CD14-positive monocyte (primary cell): ENCODE data around the gene DHRS1. TPM values are rescaled to one million over a fixed set of nuclear protein-coding genes. Genes with fewer than 3 reads are reported as not detected.
A peak's percentile ranks its signal among the peaks of the same experiment; 100 is the strongest.

Source experiments
- DNase-seq, 3 donors: peaks; one replicate each; pipeline ENCODE4 v3.0.0-alpha.2; 2011 to 2022
- H2AFZ ChIP-seq: 2 replicates; pipeline ENCODE4 v1.6.0; 2012; ENCODE audit warnings: mild to moderate bottlenecking, low read depth, low read length, inconsistent platforms; ENCODE audit not compliant: insufficient read depth, poor library complexity, severe bottlenecking
- H3K27ac ChIP-seq, 2 donors: 1 replicate in 1 of 2; 2 replicates in 1 of 2; pipeline ENCODE4 v1.5.1; 2012 to 2013; ENCODE audit warnings: low read length in 2 of 2, control low read depth in 1 of 2, inconsistent platforms in 1 of 2, low read depth in 1 of 2, mild to moderate bottlenecking in 1 of 2
- H3K27me3 ChIP-seq, 2 donors: one replicate each; pipeline versions ENCODE4 v1.6.0 to v1.6.1; 2011 to 2013; ENCODE audit warnings: low read length in 2 of 2; ENCODE audit not compliant: control insufficient read depth in 2 of 2, insufficient read depth in 2 of 2
- H3K36me3 ChIP-seq, 2 donors: replicated peaks in 1 of 2; 1 replicate in 1 of 2; 2 replicates in 1 of 2; pipeline versions ENCODE4 v1.5.1 to v1.6.1; 2012 to 2013; ENCODE audit warnings: low read length in 2 of 2, control low read depth in 1 of 2, inconsistent platforms in 1 of 2, mild to moderate bottlenecking in 1 of 2; ENCODE audit not compliant: insufficient read depth in 2 of 2, control insufficient read depth in 1 of 2
- H3K4me1 ChIP-seq, 2 donors: 1 replicate in 1 of 2; 2 replicates in 1 of 2; pipeline versions ENCODE4 v1.5.1 to v1.6.1; 2012 to 2013; ENCODE audit warnings: low read length in 2 of 2, control low read depth in 1 of 2, inconsistent platforms in 1 of 2, mild to moderate bottlenecking in 1 of 2, moderate library complexity in 1 of 2; ENCODE audit not compliant: insufficient read depth in 2 of 2, control insufficient read depth in 1 of 2
- H3K4me2 ChIP-seq: replicated peaks from 2 replicates; pipeline ENCODE3; 2012; ENCODE audit warnings: low read length, moderate library complexity, mild to moderate bottlenecking; ENCODE audit not compliant: poor library complexity, severe bottlenecking; ENCODE audit errors: extremely low read depth
- H3K4me3 ChIP-seq, 3 experiments: fragments of 200-600 bp in 1 of 3; sonication (generic) in 1 of 3; replicated peaks in 1 of 3; 1 replicate in 2 of 3; 2 replicates in 1 of 3; pipeline ENCODE4 v1.5.1; 2011 to 2013; ENCODE audit warnings: low read length in 3 of 3, mild to moderate bottlenecking in 3 of 3, control low read depth in 2 of 3, low read depth in 2 of 3, inconsistent platforms in 1 of 3, moderate library complexity in 1 of 3
- H3K79me2 ChIP-seq: 2 replicates; pipeline ENCODE4 v1.6.0; 2012; ENCODE audit warnings: mild to moderate bottlenecking, control low read depth, inconsistent platforms, low read length, moderate library complexity; ENCODE audit not compliant: insufficient read depth
- H3K9ac ChIP-seq: 2 replicates; pipeline ENCODE4 v1.6.0; 2017; ENCODE audit warnings: low read length, mild to moderate bottlenecking; ENCODE audit not compliant: insufficient read depth, poor library complexity, severe bottlenecking
- H3K9me3 ChIP-seq, 2 donors: replicated peaks in 1 of 2; 1 replicate in 1 of 2; 2 replicates in 1 of 2; pipeline versions ENCODE4 v1.5.1 to v1.6.1; 2012 to 2013; ENCODE audit warnings: low read length in 2 of 2, control low read depth in 1 of 2; ENCODE audit not compliant: control insufficient read depth in 1 of 2, insufficient read depth in 1 of 2
- H4K20me1 ChIP-seq: 2 replicates; pipeline ENCODE4 v1.6.0; 2012; ENCODE audit warnings: mild to moderate bottlenecking, low read length, control low read depth, moderate library complexity; ENCODE audit not compliant: insufficient read depth
- H3K27ac Mint-ChIP-seq, 7 donors: one replicate each; pipeline ENCODE4 v1.8.0; 2020; ENCODE audit warnings: mild to moderate bottlenecking in 7 of 7, mixed read lengths in 7 of 7, moderate library complexity in 6 of 7, inconsistent platforms in 2 of 7
- H3K27me3 Mint-ChIP-seq, 3 donors: one replicate each; pipeline ENCODE4 v1.8.0; 2021 to 2022; ENCODE audit warnings: low read depth in 3 of 3, mild to moderate bottlenecking in 3 of 3, mixed read lengths in 3 of 3, moderate library complexity in 3 of 3, inconsistent platforms in 1 of 3
- H3K36me3 Mint-ChIP-seq, 2 donors: one replicate each; pipeline ENCODE4 v1.8.0; 2020; ENCODE audit warnings: mixed read lengths in 2 of 2, inconsistent platforms in 1 of 2, mild to moderate bottlenecking in 1 of 2
- H3K4me1 Mint-ChIP-seq: one replicate; pipeline ENCODE4 v1.8.0; 2020; ENCODE audit warnings: mild to moderate bottlenecking, mixed read lengths
- H3K4me3 Mint-ChIP-seq, 2 donors: one replicate each; pipeline ENCODE4 v1.8.0; 2020; ENCODE audit warnings: mild to moderate bottlenecking in 2 of 2, mixed read lengths in 2 of 2, moderate library complexity in 1 of 2
- H3K9me3 Mint-ChIP-seq, 7 donors: one replicate each; pipeline ENCODE4 v1.8.0; 2020 to 2022; ENCODE audit warnings: mixed read lengths in 7 of 7, mild to moderate bottlenecking in 6 of 7, moderate library complexity in 6 of 7, inconsistent platforms in 2 of 7
- CTCF ChIP-seq: fragments of 200-600 bp; IDR thresholded peaks from one replicate; pipeline ENCODE4 v1.8.0; 2022; ENCODE audit warnings: antibody characterized with exemption, mild to moderate bottlenecking
- WGBS: methylation state at CpG from one replicate; pipeline ENCODE4 v1.1.5; 2013; ENCODE audit warnings: missing lambda C conversion rate; ENCODE audit not compliant: insufficient coverage; 5-methylcytosine and 5-hydroxymethylcytosine counted together
- intact Hi-C, 2 donors: fragments of 100-400 bp; cut with micrococcal nuclease; formaldehyde crosslinking; loops; one replicate each; pipeline versions ENCODE4 v1.15.0 to v1.15.1; 2023
- polyA plus RNA-seq, 3 donors: library from polyadenylated mRNA; depleted of rRNA in 1 of 3; unstranded in 2 of 3; stranded (reverse) in 1 of 3; fragments of 300-500 nt in 2 of 3; fragments of >200 nt in 1 of 3; fragmentation: Illumina TruSeq in 2 of 3; gene quantifications; 1 replicate in 2 of 3; 2 replicates in 1 of 3; pipeline ENCODE4 v1.2.3, GENCODE V29; 2012 to 2021

DHRS1 gene
- polyA plus RNA-seq, 3 donors: 31.6 to 49.4 (median 48.8) TPM

GRCh38 chr14:24315807-24316596, 16.4 kb upstream of the DHRS1 start:
- peaks cover 18% of the 10 kb centered on the region for H4K20me1 ChIP-seq
- Mint-ChIP-seq H3K9me3 (peaks cover 0 to 4% (median 0%) of the 10 kb centered on the region in 7 donors), H3K4me1 (peaks cover 82% of the 10 kb centered on the region), H3K36me3 (peaks cover 26 to 30% of the 10 kb centered on the region in 2 donors), H3K4me3 (peak overlapping the region; percentile 81 to 95), H3K27me3 (peaks cover 1 to 6% (median 3%) of the 10 kb centered on the region in 3 donors), H3K27ac (peak overlapping the region in 6 of 7 donors; percentile 35 to 99 (median 96))
- H3K27ac ChIP-seq: peak overlapping the region; percentile 85 to 89
- no peaks in the 10 kb centered on the region for H3K27me3 ChIP-seq
- H2AFZ ChIP-seq: no peak overlapping the region
- TF ChIP-seq CTCF: no peak
- DNase-seq: no peak
- peaks cover 78 to 85% of the 10 kb centered on the region in 2 donors for H3K4me1 ChIP-seq
- H3K9me3 ChIP-seq: no peaks in the 10 kb centered on the region
- intact Hi-C loops: no loop called here
- 92% methylated on average over 62 of the region's 70 CpGs for WGBS
- peak overlapping the region in 2 of 3 experiments; percentile 30 to 84 for H3K4me3 ChIP-seq
- peak overlapping the region; percentile 93 for H3K4me2 ChIP-seq
- H3K36me3 ChIP-seq: no peaks in the 10 kb centered on the region
- H3K9ac ChIP-seq: no peak overlapping the region
- peaks cover 41% of the 10 kb centered on the region for H3K79me2 ChIP-seq

GRCh38 chr14:24315243-24315806, 15.7 kb upstream of the DHRS1 start:
- H3K4me3 ChIP-seq: peak overlapping the region; percentile 24 to 84 (median 30)
- 87% methylated on average over 4 of the region's 10 CpGs for WGBS
- no peak for TF ChIP-seq CTCF
- peak overlapping the region; percentile 85 to 89 for H3K27ac ChIP-seq
- peaks cover 81 to 92% of the 10 kb centered on the region in 2 donors for H3K4me1 ChIP-seq
- Mint-ChIP-seq H3K36me3 (peaks cover 26 to 30% of the 10 kb centered on the region in 2 donors), H3K27me3 (peaks cover 1 to 4% (median 3%) of the 10 kb centered on the region in 3 donors), H3K27ac (peak overlapping the region; percentile 95 to 99 (median 98)), H3K9me3 (peaks cover 0 to 2% (median 0%) of the 10 kb centered on the region in 7 donors), H3K4me3 (peak overlapping the region; percentile 81 to 95), H3K4me1 (peaks cover 84% of the 10 kb centered on the region)
- no peak overlapping the region for H2AFZ ChIP-seq
- H4K20me1 ChIP-seq: peaks cover 21% of the 10 kb centered on the region
- no peaks in the 10 kb centered on the region for H3K27me3 ChIP-seq
- H3K36me3 ChIP-seq: no peaks in the 10 kb centered on the region
- peak in 1 of 3 donors; percentile 35 for DNase-seq
- intact Hi-C loops: no loop called here
- H3K9me3 ChIP-seq: no peaks in the 10 kb centered on the region
- H3K4me2 ChIP-seq: peak overlapping the region; percentile 93
- peak overlapping the region; percentile 39 for H3K9ac ChIP-seq
- H3K79me2 ChIP-seq: peaks cover 48% of the 10 kb centered on the region
